ENCODE results near the gene TOB1.

- TF ChIP-seq CTCF (IDR thresholded peaks at IDR 0.05; ENCODE audit: insufficient read depth, low read length, poor library complexity, severe bottlenecking) = no peak
- no peak for TF ChIP-seq EZH2phosphoT487 (conservative IDR thresholded peaks at IDR 0.05; ENCODE audit: low read length)
Measured at GRCh38 chr17:50835301-50836234, 30.6 kb downstream of the TOB1 start, which contains the start of gene WFIKKN2.

All from SU-DHL-6 (cell line).